Kidney (tissue), 14 donors: ENCODE measurements around the gene FGD3. TPM values are rescaled to one million over a fixed set of nuclear protein-coding genes. Genes with fewer than 3 reads are reported as not detected.

Source experiments
- DNase-seq, 5 donors: peaks; one replicate each; pipeline ENCODE4 v3.0.0-alpha.2; 2013 to 2020
- FAIRE-seq: peaks from 2 replicates; lab custom pipeline; 2012; peaks lifted over from hg19 to GRCh38; lab: Jason Lieb, UNC
- H3K27ac ChIP-seq, 2 donors: one replicate each; pipeline ENCODE4 v1.7.0; 2013; ENCODE audit warnings: low read depth in 2 of 2, low read length in 2 of 2, inconsistent platforms in 1 of 2
- H3K27me3 ChIP-seq: one replicate; pipeline ENCODE4 v1.7.1; 2013; ENCODE audit warnings: low read length, inconsistent platforms; ENCODE audit not compliant: control insufficient read depth, insufficient read depth
- H3K36me3 ChIP-seq, 3 donors: one replicate each; pipeline versions ENCODE4 v1.7.0 to v1.7.1; 2013; ENCODE audit warnings: low read length in 3 of 3, control low read depth in 1 of 3, inconsistent platforms in 1 of 3; ENCODE audit not compliant: insufficient read depth in 3 of 3, control insufficient read depth in 2 of 3
- H3K4me1 ChIP-seq, 3 donors: one replicate each; pipeline versions ENCODE4 v1.7.0 to v1.7.1; 2013; ENCODE audit warnings: low read length in 3 of 3, inconsistent platforms in 1 of 3, low read depth in 1 of 3; ENCODE audit not compliant: control insufficient read depth in 2 of 3, insufficient read depth in 2 of 3
- H3K4me3 ChIP-seq, 3 donors: one replicate each; pipeline versions ENCODE4 v1.7.0 to v1.8.1; 2013; ENCODE audit warnings: low read length in 3 of 3, control low read depth in 1 of 3, inconsistent platforms in 1 of 3
- H3K9ac ChIP-seq, 3 donors: one replicate each; pipeline versions ENCODE4 v1.7.0 to v1.7.1; 2013; ENCODE audit warnings: low read length in 3 of 3, control low read depth in 1 of 3, inconsistent platforms in 1 of 3
- H3K9me3 ChIP-seq, 3 donors: one replicate each; pipeline versions ENCODE4 v1.7.0 to v1.7.1; 2013; ENCODE audit warnings: low read length in 3 of 3, control low read depth in 1 of 3, inconsistent platforms in 1 of 3; ENCODE audit not compliant: control insufficient read depth in 2 of 3, insufficient read depth in 1 of 3
- intact Hi-C: fragments of 100-400 bp; cut with DNase I; formaldehyde crosslinking; loops from one replicate; pipeline ENCODE4 v1.11.1; 2022
- polyA plus RNA-seq: library from polyadenylated mRNA; stranded (reverse); fragments of 350-450 nt; fragmentation: Illumina TruSeq; extraction: RNeasy Lipid Tissue Mini Kit (QIAGEN cat#74804); gene quantifications from one replicate; pipeline ENCODE4 v1.2.3, GENCODE V29; 2014; ENCODE audit warnings: low read depth, low replicate concordance; ENCODE audit not compliant: insufficient read depth
- total RNA-seq: library from RNA; stranded (reverse); fragmentation: NEBNext Ultra II Directional; extraction: Animal tissue kit (Norgen Biotek cat#: 25700); gene quantifications from one replicate; pipeline ENCODE4 v1.2.1, GENCODE V29; 2021
- TF ChIP-seq, protein P1 (sequence below): IDR thresholded peaks from 3 replicates; pipeline ENCODE4 v1.5.1; 2012; ENCODE audit warnings: mild to moderate bottlenecking, moderate library complexity, borderline replicate concordance; ENCODE audit not compliant: insufficient read depth; ENCODE audit errors: extremely low read depth
- donor health status: control.
- donor health status: control.
- donor health status: control.
- donor health status: control.
- donor health status: control.
- donor health status: DM: yes; HTN: yes; CAD: no.
- donor health status: Normal renal cell carcinoma (clear cell type).

The FGD3 gene
- total and polyA plus RNA-seq, 2 donors from 2014 or later, result 7.4 to 12.1 TPM

DNA sequence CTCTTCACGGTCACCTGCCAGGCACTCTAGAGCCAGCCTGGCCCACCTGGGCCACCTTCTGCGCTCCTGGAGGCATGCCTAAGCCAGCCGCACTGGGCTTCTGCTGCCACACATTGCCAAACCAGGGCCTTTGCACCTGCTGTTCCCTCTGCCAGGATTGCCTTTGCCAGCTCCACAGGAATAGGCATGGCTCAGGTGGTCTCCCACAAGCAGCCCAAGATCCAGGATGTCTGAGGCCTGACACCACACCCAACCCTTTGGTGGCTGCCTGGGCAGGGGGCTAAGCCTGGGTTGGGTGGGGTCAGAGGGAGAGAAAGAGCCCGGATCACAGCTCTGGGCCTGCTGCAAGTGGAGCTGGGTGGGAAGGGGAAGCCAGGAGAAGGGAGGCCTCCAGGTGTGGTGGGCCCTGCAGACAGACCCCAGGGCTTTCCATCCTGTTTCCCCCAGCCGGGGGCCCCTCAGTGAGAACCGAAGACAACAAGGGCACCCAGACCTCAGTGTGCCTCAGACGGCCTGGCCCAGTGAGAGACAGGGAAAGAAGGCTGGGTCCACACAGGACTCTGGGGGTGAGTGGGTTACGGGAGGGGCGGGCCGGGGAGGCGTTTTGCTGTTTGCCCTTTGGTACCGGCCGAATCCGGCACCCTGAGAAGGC is 110.5 kb downstream of the FGD3 start:
- Histone ChIP-seq H3K27me3 (no peaks in the 10 kb centered on the region), H3K9ac (no peak overlapping the region), H3K27ac (peak overlapping the region; percentile 40 to 55), H3K4me3 (no peak overlapping the region), H3K36me3 (no peaks in the 10 kb centered on the region), H3K9me3 (no peaks in the 10 kb centered on the region), H3K4me1 (peaks cover 0 to 27% (median 16%) of the 10 kb centered on the region in 3 donors)
- TF ChIP-seq, protein P1, sequence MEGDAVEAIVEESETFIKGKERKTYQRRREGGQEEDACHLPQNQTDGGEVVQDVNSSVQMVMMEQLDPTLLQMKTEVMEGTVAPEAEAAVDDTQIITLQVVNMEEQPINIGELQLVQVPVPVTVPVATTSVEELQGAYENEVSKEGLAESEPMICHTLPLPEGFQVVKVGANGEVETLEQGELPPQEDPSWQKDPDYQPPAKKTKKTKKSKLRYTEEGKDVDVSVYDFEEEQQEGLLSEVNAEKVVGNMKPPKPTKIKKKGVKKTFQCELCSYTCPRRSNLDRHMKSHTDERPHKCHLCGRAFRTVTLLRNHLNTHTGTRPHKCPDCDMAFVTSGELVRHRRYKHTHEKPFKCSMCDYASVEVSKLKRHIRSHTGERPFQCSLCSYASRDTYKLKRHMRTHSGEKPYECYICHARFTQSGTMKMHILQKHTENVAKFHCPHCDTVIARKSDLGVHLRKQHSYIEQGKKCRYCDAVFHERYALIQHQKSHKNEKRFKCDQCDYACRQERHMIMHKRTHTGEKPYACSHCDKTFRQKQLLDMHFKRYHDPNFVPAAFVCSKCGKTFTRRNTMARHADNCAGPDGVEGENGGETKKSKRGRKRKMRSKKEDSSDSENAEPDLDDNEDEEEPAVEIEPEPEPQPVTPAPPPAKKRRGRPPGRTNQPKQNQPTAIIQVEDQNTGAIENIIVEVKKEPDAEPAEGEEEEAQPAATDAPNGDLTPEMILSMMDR, result no peak
- DNase-seq (peak in 2 of 5 donors; percentile 63 to 70), FAIRE-seq (no peak)
- intact Hi-C loops, result no loop called here

DNA sequence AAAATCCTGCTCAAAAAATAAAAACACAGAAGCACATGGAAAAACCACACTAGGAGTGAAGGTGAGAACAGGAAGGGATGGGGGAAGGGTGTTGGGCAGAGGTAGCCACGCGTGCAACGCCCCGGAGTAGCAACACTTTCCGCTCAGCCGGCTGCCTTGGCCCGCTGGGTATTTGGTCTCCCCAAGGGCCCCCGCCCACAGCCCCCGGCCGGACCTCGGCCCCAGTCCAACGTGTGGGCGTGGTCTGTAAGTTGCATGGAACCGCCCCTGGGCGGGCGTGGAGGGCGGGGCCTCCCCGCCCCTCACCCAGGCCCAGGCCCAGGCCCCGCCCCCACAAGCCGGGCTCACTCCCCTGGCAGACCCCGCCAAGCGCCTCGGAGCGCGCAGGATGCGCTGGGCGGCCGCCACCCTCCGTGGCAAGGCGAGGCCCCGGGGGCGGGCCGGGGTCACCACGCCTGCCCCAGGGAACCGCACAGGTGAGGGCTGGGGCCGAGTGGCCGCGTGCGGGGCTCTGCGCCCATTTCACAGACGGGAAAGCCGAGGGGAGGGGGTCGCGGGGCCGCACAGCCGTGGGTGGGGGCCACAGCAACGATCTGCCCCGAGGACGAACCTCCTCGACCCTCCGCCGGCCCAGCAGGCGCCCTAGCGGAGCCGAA is 111.2 kb downstream of the FGD3 start, which contains the start of gene SUSD3:
SUSD3 (plus strand) TSS at position 347 of the 656 bp plus-strand sequence; CDS start at position 389, 42 bp downstream.
- H3K4me1 ChIP-seq, result peaks cover 0 to 31% (median 16%) of the 10 kb centered on the region in 3 donors
- peak; percentile 91 to 95 (median 95) for DNase-seq
- peak within 1 kb of the TSS in 1 of 3 donors; percentile 41 for H3K9ac ChIP-seq
- H3K27me3 ChIP-seq, result no peaks in the 10 kb centered on the region
- H3K36me3 ChIP-seq, result no peaks in the 10 kb centered on the region
- peak within 1 kb of the TSS in 2 of 3 donors; percentile 59 to 62 for H3K4me3 ChIP-seq
- TF ChIP-seq, protein P1, result no peak
- H3K27ac ChIP-seq, result peak within 1 kb of the TSS; percentile 55 to 58
- no peaks in the 10 kb centered on the region for H3K9me3 ChIP-seq
- intact Hi-C loops, result no loop called here
- FAIRE-seq, result no peak

DNA sequence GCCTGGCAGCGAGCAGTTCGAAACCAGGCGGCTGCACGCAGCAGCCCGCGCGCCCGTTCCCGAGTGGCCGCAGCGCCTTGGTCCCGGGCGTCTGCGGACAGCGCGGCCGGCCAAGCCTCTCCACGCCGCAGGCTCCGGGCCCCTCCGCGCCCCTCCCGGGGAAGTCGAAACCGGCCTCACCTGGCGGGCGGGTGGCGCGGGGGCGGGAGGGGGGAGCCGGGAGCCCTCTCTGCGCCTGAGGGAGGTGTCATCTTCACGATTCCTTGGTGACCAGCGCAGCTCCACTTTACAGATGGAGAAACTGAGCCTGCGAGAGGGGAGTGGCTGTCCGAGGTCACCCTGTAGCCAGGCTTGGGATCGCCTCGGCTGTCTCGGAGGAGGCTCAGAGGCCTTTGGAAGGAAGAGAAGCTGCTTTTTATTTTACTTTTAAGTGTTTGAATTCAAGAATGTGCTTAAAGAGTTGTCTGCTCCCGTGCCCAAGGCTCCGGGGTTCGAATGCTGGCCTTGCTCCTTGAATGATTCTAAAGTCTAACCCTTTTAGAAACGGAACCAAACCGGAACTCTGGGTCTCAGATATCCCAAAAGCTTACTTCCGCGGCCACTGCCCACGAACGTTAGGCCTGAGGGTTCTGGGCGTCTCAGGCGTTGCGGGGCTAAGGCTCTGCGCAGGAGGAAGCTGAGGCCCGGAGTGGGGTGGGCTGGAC is 111.8 kb downstream of the FGD3 start:
- FAIRE-seq (no peak), DNase-seq (peak in 2 of 5 donors; percentile 69 to 76)
- TF ChIP-seq, protein P1, result no peak
- H3K9me3 ChIP-seq, result no peaks in the 10 kb centered on the region
- peak overlapping the region in 1 of 3 donors; percentile 47 for H3K9ac ChIP-seq
- H3K4me3 ChIP-seq, result peak overlapping the region in 2 of 3 donors; percentile 59 to 62
- no peaks in the 10 kb centered on the region for H3K36me3 ChIP-seq
- intact Hi-C loops, result no loop called here
- H3K27me3 ChIP-seq, result no peaks in the 10 kb centered on the region
- H3K4me1 ChIP-seq, result peaks cover 0 to 32% (median 16%) of the 10 kb centered on the region in 3 donors
- peak overlapping the region; percentile 25 to 58 for H3K27ac ChIP-seq
